Mucosa of stomach (tissue), 1 donor: ENCODE results near the gene TRABD2B.

Experiments
- H3K27me3 ChIP-seq: one replicate; pipeline ENCODE4 v1.7.0; 2013; ENCODE audit warnings: mild to moderate bottlenecking, low read length; ENCODE audit not compliant: control insufficient read depth, insufficient read depth
- H3K36me3 ChIP-seq: one replicate; pipeline ENCODE4 v1.7.0; 2013; ENCODE audit warnings: low read length; ENCODE audit not compliant: control insufficient read depth, insufficient read depth
- H3K4me1 ChIP-seq: one replicate; pipeline ENCODE4 v1.7.0; 2013; ENCODE audit warnings: mild to moderate bottlenecking, low read length; ENCODE audit not compliant: control insufficient read depth, insufficient read depth
- H3K4me3 ChIP-seq: one replicate; pipeline ENCODE4 v1.7.0; 2013; ENCODE audit warnings: low read length
- H3K9ac ChIP-seq: one replicate; pipeline ENCODE4 v1.7.0; 2013; ENCODE audit warnings: mild to moderate bottlenecking, low read length, moderate library complexity
- H3K9me3 ChIP-seq: one replicate; pipeline ENCODE4 v1.7.0; 2013; ENCODE audit warnings: mild to moderate bottlenecking, low read length, moderate library complexity; ENCODE audit not compliant: control insufficient read depth
- donor health status: Pancreatic carcinoma.

TRABD2B gene

GRCh38 chr1:48017716-48018115 lies 20.5 kb upstream of the TRABD2B start:
- Histone ChIP-seq H3K4me3 (no peak overlapping the region), H3K27me3 (no peaks in the 10 kb centered on the region), H3K4me1 (no peaks in the 10 kb centered on the region), H3K9ac (no peak overlapping the region), H3K9me3 (no peaks in the 10 kb centered on the region), H3K36me3 (no peaks in the 10 kb centered on the region)

- no peaks in the 10 kb centered on the region for H3K27me3 ChIP-seq
- no peak overlapping the region for H3K4me3 ChIP-seq
- H3K4me1 ChIP-seq = no peaks in the 10 kb centered on the region
- H3K36me3 ChIP-seq = no peaks in the 10 kb centered on the region
- H3K9me3 ChIP-seq = no peaks in the 10 kb centered on the region
- no peak overlapping the region for H3K9ac ChIP-seq
Observed at GRCh38 chr1:48016515-48016914, 19.3 kb upstream of the TRABD2B start.

GRCh38 chr1:48013270-48013669 lies 16.1 kb upstream of the TRABD2B start:
- no peak overlapping the region for H3K4me3 ChIP-seq

GRCh38 chr1:48007047-48007446 lies 9.9 kb upstream of the TRABD2B start:
- Histone ChIP-seq H3K36me3 (no peaks in the 10 kb centered on the region), H3K9me3 (no peaks in the 10 kb centered on the region), H3K4me1 (no peaks in the 10 kb centered on the region)

More at GRCh38 chr1:48013270-48013669, 16.1 kb upstream of the TRABD2B start:
- H3K9ac ChIP-seq = no peak overlapping the region
- H3K36me3 ChIP-seq = no peaks in the 10 kb centered on the region
- H3K4me1 ChIP-seq = no peaks in the 10 kb centered on the region
- no peaks in the 10 kb centered on the region for H3K27me3 ChIP-seq
- no peaks in the 10 kb centered on the region for H3K9me3 ChIP-seq

GRCh38 chr1:48006264-48006663 lies 9.1 kb upstream of the TRABD2B start:
- H3K27me3 ChIP-seq = no peaks in the 10 kb centered on the region
- H3K36me3 ChIP-seq = no peaks in the 10 kb centered on the region
- no peaks in the 10 kb centered on the region for H3K9me3 ChIP-seq
- H3K9ac ChIP-seq = no peak overlapping the region
- H3K4me1 ChIP-seq = no peaks in the 10 kb centered on the region
- H3K4me3 ChIP-seq = no peak overlapping the region

More at GRCh38 chr1:48007047-48007446, 9.9 kb upstream of the TRABD2B start:
- Histone ChIP-seq H3K9ac (no peak overlapping the region), H3K27me3 (no peaks in the 10 kb centered on the region), H3K4me3 (no peak overlapping the region)

- Histone ChIP-seq H3K4me3 (no peak overlapping the region), H3K9ac (no peak overlapping the region)
Observed at GRCh38 chr1:48005253-48006117, 8.3 kb upstream of the TRABD2B start.

GRCh38 chr1:48003741-48004531 lies 6.8 kb upstream of the TRABD2B start:
- no peak overlapping the region for H3K9ac ChIP-seq
- H3K9me3 ChIP-seq = no peaks in the 10 kb centered on the region
- H3K4me3 ChIP-seq = no peak overlapping the region
- no peaks in the 10 kb centered on the region for H3K4me1 ChIP-seq
- H3K36me3 ChIP-seq = no peaks in the 10 kb centered on the region
- peaks cover 6% of the 10 kb centered on the region for H3K27me3 ChIP-seq

More at GRCh38 chr1:48005253-48006117, 8.3 kb upstream of the TRABD2B start:
- H3K9me3 ChIP-seq = no peaks in the 10 kb centered on the region
- peaks cover 4% of the 10 kb centered on the region for H3K27me3 ChIP-seq
- no peaks in the 10 kb centered on the region for H3K4me1 ChIP-seq
- H3K36me3 ChIP-seq = no peaks in the 10 kb centered on the region

GRCh38 chr1:48002142-48002541 lies 5.0 kb upstream of the TRABD2B start:
- Histone ChIP-seq H3K4me3 (no peak overlapping the region), H3K9me3 (no peaks in the 10 kb centered on the region), H3K4me1 (no peaks in the 10 kb centered on the region), H3K36me3 (no peaks in the 10 kb centered on the region), H3K9ac (no peak overlapping the region), H3K27me3 (peaks cover 20% of the 10 kb centered on the region)

- Histone ChIP-seq H3K4me1 (no peaks in the 10 kb centered on the region), H3K4me3 (no peak overlapping the region)
Observed at GRCh38 chr1:48001696-48002095, 4.5 kb upstream of the TRABD2B start.

GRCh38 chr1:48000883-48001282 lies 3.7 kb upstream of the TRABD2B start:
- no peak overlapping the region for H3K9ac ChIP-seq
- peaks cover 32% of the 10 kb centered on the region for H3K27me3 ChIP-seq
- H3K36me3 ChIP-seq = no peaks in the 10 kb centered on the region
- no peaks in the 10 kb centered on the region for H3K9me3 ChIP-seq
- no peak overlapping the region for H3K4me3 ChIP-seq
- no peaks in the 10 kb centered on the region for H3K4me1 ChIP-seq

More at GRCh38 chr1:48001696-48002095, 4.5 kb upstream of the TRABD2B start:
- Histone ChIP-seq H3K36me3 (no peaks in the 10 kb centered on the region), H3K27me3 (peaks cover 24% of the 10 kb centered on the region), H3K9ac (no peak overlapping the region), H3K9me3 (no peaks in the 10 kb centered on the region)

- no peaks in the 10 kb centered on the region for H3K4me1 ChIP-seq
- H3K36me3 ChIP-seq = no peaks in the 10 kb centered on the region
- H3K9ac ChIP-seq = no peak overlapping the region
- H3K27me3 ChIP-seq = peaks cover 43% of the 10 kb centered on the region
- no peak overlapping the region for H3K4me3 ChIP-seq
- no peaks in the 10 kb centered on the region for H3K9me3 ChIP-seq
Observed at GRCh38 chr1:47999097-47999496, 1.9 kb upstream of the TRABD2B start.

- Histone ChIP-seq H3K36me3 (no peaks in the 10 kb centered on the region), H3K4me1 (no peaks in the 10 kb centered on the region), H3K9ac (no peak overlapping the region), H3K4me3 (no peak overlapping the region), H3K9me3 (no peaks in the 10 kb centered on the region), H3K27me3 (peaks cover 49% of the 10 kb centered on the region)
Observed at GRCh38 chr1:47998396-47998990, 1.3 kb upstream of the TRABD2B start.
